Dermis lymphatic vessel endothelial cell (primary cell): ENCODE measurements around the gene ORC6. TPM values are rescaled to one million over a fixed set of nuclear protein-coding genes. Genes with fewer than 3 reads are reported as not detected.

ENCODE experiments used
- total RNA-seq: library from RNA; depleted of rRNA; stranded (reverse); fragments of >200 nt; gene quantifications from 2 replicates; pipeline ENCODE4 v1.2.1, GENCODE V29; 2014

ORC6 gene, protein sequence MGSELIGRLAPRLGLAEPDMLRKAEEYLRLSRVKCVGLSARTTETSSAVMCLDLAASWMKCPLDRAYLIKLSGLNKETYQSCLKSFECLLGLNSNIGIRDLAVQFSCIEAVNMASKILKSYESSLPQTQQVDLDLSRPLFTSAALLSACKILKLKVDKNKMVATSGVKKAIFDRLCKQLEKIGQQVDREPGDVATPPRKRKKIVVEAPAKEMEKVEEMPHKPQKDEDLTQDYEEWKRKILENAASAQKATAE
- total RNA-seq = 2.7 and 3.3 TPM in 2 replicates

DNA sequence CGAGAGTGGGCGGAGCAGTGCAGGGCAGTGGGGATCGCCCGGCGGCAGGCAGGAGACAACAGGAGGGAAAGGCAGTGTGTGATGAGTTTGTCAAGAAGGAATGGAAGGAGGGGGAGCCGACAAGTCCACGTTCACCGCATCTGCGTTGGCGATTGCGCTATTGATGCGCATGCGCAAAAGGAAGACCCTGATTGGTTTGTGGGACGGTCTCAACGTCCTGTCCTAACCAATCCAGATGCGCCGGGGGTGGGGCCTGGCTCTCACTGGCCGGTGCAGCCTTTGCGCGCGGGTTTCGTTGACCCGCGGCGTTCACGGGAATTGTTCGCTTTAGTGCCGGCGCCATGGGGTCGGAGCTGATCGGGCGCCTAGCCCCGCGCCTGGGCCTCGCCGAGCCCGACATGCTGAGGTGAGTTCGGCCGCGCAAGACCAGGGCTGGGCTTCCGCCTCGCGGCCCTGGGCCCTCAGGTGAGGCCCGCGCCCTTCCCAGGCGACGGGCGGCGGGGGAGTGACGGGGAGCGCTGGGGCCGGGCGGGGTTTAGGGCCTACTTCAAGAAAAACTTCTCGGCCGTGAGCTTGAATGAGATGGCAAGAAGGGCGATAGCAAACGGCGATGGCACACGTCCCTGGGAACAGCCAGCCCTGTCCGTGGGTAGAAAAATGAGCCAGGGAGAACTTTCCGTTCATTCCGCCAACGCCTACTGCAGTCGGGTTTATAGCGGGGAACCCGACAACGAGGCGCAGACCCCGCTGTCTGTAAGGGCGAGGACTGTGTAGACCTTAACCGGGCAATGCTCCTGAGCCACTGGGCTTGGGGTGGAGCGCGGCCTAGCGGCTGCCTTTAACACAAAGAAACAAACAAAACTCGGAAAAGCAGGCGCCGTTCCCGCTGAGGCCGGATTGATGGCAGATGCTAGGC lies at the start of gene ORC6:
Gene ORC6, plus strand, starts transcription at position 295 of the 916 bp plus-strand sequence. Its CDS starts 47 bp downstream, at position 342.

DNA sequence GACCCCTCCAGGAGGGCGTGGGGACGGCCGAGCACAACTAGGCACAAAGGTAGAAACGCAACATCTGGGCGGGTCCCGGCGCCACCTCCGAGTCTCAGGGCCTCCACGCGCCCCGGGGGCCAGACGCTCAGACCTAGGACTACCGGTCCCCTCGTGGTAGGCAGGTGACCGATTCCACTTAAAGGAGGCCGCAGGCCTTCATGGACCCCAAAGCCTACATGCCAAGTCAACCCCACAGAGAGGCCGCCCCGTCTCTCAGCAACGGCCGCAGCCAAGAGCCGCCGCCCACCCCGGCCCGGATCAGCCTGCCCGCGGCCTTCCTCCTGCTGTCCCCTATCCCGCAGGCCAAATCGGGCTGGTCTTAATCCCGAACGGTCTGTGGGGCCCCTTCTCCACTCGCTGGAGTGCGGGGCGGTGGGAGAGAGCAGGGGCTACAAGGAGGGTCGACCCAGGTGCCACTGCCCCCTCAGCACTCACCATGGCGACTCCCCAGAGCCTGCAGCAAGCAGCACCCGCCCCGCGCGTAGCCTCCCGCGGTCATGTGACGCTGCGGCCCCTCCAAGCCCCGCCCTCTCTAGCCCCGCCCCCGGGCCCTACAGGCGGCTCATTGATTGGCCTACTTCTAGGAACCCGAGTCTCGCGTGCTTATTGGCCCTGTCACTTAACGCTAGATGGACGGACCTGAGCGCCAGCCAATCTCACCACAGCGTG lies 650 bp upstream of the ORC6 start, which contains the start of gene VPS35:
Gene VPS35, minus strand, starts transcription at position 525 of the 711 bp plus-strand sequence. Its CDS starts 45 bp downstream, at position 480.

Other genes with a start within 250 kb of the ORC6 start
- gene SHCBP1, start 68.3 kb upstream of the ORC6 start, total RNA-seq = 3.9 and 4.4 TPM in 2 replicates
- 88.9 and 102 TPM in 2 replicates for gene VPS35, start 481 bp upstream of the ORC6 start, total RNA-seq
- 0.09 and 0.11 TPM in 2 replicates for gene MYLK3, start 58.7 kb downstream of the ORC6 start, total RNA-seq
- 9.1 and 9.3 TPM in 2 replicates for gene C16orf87, start 141.5 kb downstream of the ORC6 start, total RNA-seq
- gene GPT2, start 194.7 kb downstream of the ORC6 start, total RNA-seq = 2.3 and 4.0 TPM in 2 replicates